ENCODE data around the gene FUT1. TPM values are rescaled to one million over a fixed set of nuclear protein-coding genes. Genes with fewer than 3 reads are reported as not detected.

Gene FUT1
- total RNA-seq: 1 to 10 TPM in 2 of 3 donors, under 1 TPM in 1; 0.48 to 6.2 (median 3.1) TPM

DNA sequence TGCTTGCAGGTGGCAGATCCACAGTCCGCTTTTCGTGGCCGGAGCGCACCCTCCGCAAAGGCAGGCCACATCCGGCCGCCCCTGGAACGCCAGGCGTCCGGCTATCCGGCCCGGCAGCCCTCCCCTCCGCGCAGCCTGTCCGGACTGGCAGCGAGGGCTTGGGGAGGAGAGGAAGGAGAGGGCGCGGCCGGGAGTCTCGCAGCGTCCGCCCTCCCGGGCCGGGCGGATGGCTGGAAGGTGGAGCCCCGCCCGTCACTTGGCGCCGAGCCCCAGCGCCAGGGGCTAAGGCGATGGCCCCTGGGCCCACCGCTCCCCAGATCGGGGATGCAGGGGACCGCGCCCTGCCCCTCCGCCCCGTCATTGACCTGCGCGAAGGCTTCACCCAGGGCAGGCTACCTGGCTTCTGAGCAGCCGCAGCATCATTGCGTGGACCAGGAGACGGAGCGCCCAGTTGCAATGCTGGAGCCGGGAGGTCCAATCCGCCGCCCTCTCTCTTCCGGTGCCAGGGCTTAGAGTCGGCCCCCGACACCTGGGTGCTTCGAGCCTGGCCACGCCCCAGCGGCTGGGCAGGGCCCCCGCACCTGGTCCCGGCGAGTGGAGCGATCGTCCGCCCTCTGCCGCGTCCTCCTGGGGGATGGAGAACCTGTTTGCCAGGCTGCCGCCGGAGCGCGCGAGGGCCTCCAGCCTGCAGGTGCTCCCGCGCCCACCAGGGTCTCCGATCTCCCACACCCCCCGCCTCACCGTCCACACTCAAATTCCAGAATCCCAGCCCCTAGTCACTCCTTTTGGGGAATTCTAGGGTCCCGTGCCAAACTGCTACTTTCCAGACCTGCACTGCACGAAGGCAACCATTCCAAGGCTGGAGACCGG lies at the start of gene FUT1:
Gene FUT1, minus strand, starts transcription at position 146 of the 870 bp plus-strand sequence. CDS start 1,360 bp downstream, outside the sequence.
- Histone ChIP-seq H3K36me3 (no peaks in the 10 kb centered on the region), H3K27me3 (no peaks in the 10 kb centered on the region), H3K27ac (peak within 1 kb of the TSS; percentile 56 to 74), H3K9me3 (no peaks in the 10 kb centered on the region), H3K4me1 (no peaks in the 10 kb centered on the region), H3K4me3 (peak within 1 kb of the TSS; percentile 39 to 67 (median 60))
- intact Hi-C loops (cut with DNase I; ENCODE audit: low total_unique reads): no loop called here
- TF ChIP-seq, protein P1, sequence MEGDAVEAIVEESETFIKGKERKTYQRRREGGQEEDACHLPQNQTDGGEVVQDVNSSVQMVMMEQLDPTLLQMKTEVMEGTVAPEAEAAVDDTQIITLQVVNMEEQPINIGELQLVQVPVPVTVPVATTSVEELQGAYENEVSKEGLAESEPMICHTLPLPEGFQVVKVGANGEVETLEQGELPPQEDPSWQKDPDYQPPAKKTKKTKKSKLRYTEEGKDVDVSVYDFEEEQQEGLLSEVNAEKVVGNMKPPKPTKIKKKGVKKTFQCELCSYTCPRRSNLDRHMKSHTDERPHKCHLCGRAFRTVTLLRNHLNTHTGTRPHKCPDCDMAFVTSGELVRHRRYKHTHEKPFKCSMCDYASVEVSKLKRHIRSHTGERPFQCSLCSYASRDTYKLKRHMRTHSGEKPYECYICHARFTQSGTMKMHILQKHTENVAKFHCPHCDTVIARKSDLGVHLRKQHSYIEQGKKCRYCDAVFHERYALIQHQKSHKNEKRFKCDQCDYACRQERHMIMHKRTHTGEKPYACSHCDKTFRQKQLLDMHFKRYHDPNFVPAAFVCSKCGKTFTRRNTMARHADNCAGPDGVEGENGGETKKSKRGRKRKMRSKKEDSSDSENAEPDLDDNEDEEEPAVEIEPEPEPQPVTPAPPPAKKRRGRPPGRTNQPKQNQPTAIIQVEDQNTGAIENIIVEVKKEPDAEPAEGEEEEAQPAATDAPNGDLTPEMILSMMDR (IDR thresholded peaks at IDR 0.05): peak in 2 of 3 donors; percentile 22 to 39
- peak in 1 of 3 donors; percentile 21 for TF ChIP-seq POLR2AphosphoS5 (IDR thresholded peaks at IDR 0.05)
- TF ChIP-seq POLR2A (IDR thresholded peaks at IDR 0.05): no peak
- DNase-seq (ENCODE audit: low spot score in 2 of 2): peak; percentile 87 to 88

DNA sequence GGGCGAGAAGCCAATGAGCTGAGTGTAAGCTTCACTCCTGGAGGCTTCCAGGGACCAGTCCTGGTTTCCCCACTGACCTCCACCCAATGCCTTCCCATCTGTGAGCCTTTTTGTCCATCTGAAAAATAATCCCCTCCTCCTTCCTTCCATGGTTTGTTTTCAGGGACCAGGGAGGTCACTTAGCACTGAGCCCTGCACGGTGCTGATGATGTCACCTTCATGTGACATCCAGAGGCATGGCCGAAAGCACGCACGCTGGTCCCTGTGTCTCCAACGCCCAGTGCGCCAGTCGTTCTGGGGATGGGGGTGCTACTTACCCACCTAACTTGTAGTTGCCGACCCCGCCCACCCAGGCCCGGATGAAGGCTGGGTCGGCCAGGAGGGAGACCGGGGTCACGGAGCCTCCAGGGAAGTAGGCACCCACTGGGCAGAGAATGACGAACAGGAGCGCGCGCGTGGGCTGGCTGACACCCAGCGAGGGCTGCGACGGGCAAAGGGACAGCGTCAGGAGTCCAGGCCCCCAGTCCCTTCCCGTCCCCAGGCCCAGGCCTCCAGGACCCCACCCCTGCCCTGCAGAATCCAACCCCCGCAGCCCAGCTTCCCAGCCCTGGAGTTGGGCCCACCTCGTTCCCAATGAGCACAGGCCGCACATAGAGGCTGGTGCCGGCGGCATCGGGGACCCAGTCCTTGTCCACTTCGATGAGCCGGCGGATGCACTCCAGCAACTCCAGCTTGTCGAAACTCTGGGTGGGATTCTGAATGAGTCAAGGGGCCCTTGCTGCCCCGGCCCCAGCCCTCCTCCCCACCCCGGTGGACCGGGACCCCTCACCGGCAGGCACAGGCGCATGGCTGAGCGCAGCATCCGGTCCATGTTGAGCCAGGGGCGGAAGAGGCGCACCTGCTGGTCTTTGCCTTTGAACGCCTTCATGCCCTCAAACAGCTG lies 47.2 kb upstream of the FUT1 start:
- no peaks in the 10 kb centered on the region for H3K4me1 ChIP-seq
- TF ChIP-seq POLR2AphosphoS5 (IDR thresholded peaks at IDR 0.05) (no peak), POLR2A (IDR thresholded peaks at IDR 0.05) (no peak)
- TF ChIP-seq, protein P1 (IDR thresholded peaks at IDR 0.05): no peak
- H3K36me3 ChIP-seq: no peaks in the 10 kb centered on the region
- no peak overlapping the region for H3K4me3 ChIP-seq
- H3K27ac ChIP-seq: peak overlapping the region in 1 of 2 donors; percentile 14
- no peak for DNase-seq (ENCODE audit: low spot score in 2 of 2)
- no peaks in the 10 kb centered on the region for H3K9me3 ChIP-seq
- intact Hi-C loops (cut with DNase I; ENCODE audit: low total_unique reads): loop anchor here (5.0 kb wide), 1 partner anchor 33 kb away; no protein-coding TSS in a partner anchor
- no peaks in the 10 kb centered on the region for H3K27me3 ChIP-seq

DNA sequence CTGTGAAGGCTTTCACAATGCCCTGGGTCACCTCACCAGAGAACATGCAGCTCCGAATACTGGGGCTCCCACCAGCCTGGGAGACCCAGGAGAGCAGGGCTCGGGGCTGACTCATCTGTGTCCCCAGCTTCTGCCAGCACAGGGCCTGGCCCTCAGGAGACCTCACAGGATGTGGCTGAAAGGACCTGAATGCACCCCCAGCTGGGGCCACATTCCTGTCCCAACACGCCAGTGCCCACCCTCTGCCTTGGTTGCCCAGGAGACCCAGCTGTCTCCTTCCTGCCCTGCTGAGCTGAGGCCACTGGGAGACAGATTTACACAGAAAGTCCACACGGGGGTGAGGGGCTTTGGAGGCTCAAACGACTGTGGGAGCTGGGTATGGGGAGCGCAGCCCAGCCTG lies 46.5 kb upstream of the FUT1 start:
- DNase-seq (ENCODE audit: low spot score in 2 of 2): no peak
- H3K4me3 ChIP-seq: no peak overlapping the region
- no peak for TF ChIP-seq POLR2A (IDR thresholded peaks at IDR 0.05)
- TF ChIP-seq, protein P1 (IDR thresholded peaks at IDR 0.05): no peak
- TF ChIP-seq POLR2AphosphoS5 (IDR thresholded peaks at IDR 0.05): no peak
- peak overlapping the region in 1 of 2 donors; percentile 14 for H3K27ac ChIP-seq
- H3K36me3 ChIP-seq: no peaks in the 10 kb centered on the region
- H3K9me3 ChIP-seq: no peaks in the 10 kb centered on the region
- intact Hi-C loops (cut with DNase I; ENCODE audit: low total_unique reads): loop anchor here (5.0 kb wide), 1 partner anchor 33 kb away; no protein-coding TSS in a partner anchor
- H3K4me1 ChIP-seq: no peaks in the 10 kb centered on the region
- no peaks in the 10 kb centered on the region for H3K27me3 ChIP-seq

DNA sequence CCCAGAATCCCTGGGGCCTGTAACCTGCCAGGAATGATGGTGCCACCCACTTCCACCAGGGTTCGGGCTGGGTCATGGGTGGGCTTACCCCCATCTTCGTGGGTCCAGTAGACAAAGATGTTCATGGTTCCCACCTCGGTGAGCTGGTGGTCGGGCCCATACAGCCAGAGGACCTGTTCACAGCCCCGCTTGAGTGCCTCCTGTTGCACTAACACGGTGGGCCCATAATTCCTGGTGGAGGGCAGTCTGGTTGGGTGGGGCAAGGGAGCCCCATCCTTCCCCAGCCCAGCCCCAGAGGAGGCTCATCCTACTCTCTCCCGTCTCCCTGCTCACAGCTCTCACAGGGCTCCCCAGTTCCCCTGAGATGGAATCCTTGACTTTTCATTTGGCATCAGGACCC lies 44.7 kb upstream of the FUT1 start:
- TF ChIP-seq POLR2AphosphoS5 (IDR thresholded peaks at IDR 0.05) (no peak), POLR2A (IDR thresholded peaks at IDR 0.05) (no peak)
- TF ChIP-seq, protein P1 (IDR thresholded peaks at IDR 0.05): no peak
- Histone ChIP-seq H3K4me3 (no peak overlapping the region), H3K36me3 (no peaks in the 10 kb centered on the region), H3K27ac (no peak overlapping the region), H3K4me1 (no peaks in the 10 kb centered on the region), H3K9me3 (no peaks in the 10 kb centered on the region), H3K27me3 (no peaks in the 10 kb centered on the region)
- DNase-seq (ENCODE audit: low spot score in 2 of 2): no peak
- intact Hi-C loops (cut with DNase I; ENCODE audit: low total_unique reads): loop anchor here (5.0 kb wide), 1 partner anchor 35 kb away; no protein-coding TSS in a partner anchor

All from breast epithelium (tissue), 4 donors.